ENCODE measurements around the gene XRCC1.

DNA sequence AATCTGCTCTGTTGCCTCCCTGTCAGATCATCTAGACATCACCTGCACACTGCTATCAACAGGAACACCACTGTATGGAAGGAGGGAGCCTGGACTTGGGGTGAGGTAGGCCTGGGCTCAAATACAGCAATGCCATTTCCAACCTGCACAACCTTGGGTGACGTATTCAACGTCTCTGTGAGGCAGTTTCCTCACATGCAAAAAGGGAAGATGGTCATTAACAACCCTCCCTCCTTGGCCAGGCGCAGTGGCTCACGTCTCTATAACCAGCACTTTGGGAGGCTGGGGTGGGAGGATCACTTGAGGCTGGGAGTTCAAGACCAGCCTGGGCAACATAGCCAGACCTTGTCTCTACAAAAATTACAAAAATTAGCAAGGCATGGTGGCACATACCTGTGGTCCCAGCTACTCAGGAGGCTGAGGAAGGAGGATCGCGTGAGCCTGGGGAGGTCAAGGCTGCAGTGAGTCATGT, 13.1 kb downstream of the XRCC1 start:
- no peak for TF ChIP-seq ZNF644 (tag; IDR thresholded peaks at IDR 0.05; ENCODE audit: low read depth)
- TF ChIP-seq JUNB (CRISPR knock-in tag; conservative IDR thresholded peaks at IDR 0.05), result no peak
- no peak for TF ChIP-seq MYC (IDR thresholded peaks at IDR 0.05; ENCODE audit: low read depth, low read length)
- no peak for TF ChIP-seq MYC (CRISPR knock-in tag; IDR thresholded peaks at IDR 0.05; ENCODE audit: borderline replicate concordance, low read depth)
- no peak for TF ChIP-seq FOXJ2 (tag; IDR thresholded peaks at IDR 0.05)
- TF ChIP-seq FOXP1 (CRISPR knock-in tag; IDR thresholded peaks at IDR 0.05), result no peak
